GM06990 (cell line): ENCODE results near the gene POU3F1.
A peak's percentile ranks its signal among the peaks of the same experiment; 100 is the strongest.

Source experiments
- DNase-seq: peaks from one replicate; pipeline ENCODE4 v3.0.0-alpha.2; 2011; ENCODE audit not compliant: insufficient read length; ENCODE audit errors: extremely low read depth
- H3K27me3 ChIP-seq: replicated peaks from 2 replicates; pipeline ENCODE4 v1.6.0; 2011; ENCODE audit warnings: low read length; ENCODE audit not compliant: control insufficient read depth, insufficient read depth
- H3K36me3 ChIP-seq: 2 replicates; pipeline ENCODE4 v1.5.1; 2011; ENCODE audit warnings: low read length; ENCODE audit not compliant: control insufficient read depth, insufficient read depth
- H3K4me3 ChIP-seq: replicated peaks from 2 replicates; pipeline ENCODE4 v1.5.1; 2011; ENCODE audit warnings: low read depth, mild to moderate bottlenecking, control low read depth, low read length
- TF ChIP-seq, protein P1 (sequence below): IDR thresholded peaks from 2 replicates; pipeline ENCODE4 v1.5.1; 2011; ENCODE audit warnings: low read length, control low read depth, mild to moderate bottlenecking, inconsistent platforms; ENCODE audit not compliant: insufficient read depth, poor library complexity, severe bottlenecking

The POU3F1 gene

GRCh38 chr1:38027201-38028104 is 19.1 kb downstream of the POU3F1 start:
- DNase-seq: no peak
- TF ChIP-seq, protein P1, sequence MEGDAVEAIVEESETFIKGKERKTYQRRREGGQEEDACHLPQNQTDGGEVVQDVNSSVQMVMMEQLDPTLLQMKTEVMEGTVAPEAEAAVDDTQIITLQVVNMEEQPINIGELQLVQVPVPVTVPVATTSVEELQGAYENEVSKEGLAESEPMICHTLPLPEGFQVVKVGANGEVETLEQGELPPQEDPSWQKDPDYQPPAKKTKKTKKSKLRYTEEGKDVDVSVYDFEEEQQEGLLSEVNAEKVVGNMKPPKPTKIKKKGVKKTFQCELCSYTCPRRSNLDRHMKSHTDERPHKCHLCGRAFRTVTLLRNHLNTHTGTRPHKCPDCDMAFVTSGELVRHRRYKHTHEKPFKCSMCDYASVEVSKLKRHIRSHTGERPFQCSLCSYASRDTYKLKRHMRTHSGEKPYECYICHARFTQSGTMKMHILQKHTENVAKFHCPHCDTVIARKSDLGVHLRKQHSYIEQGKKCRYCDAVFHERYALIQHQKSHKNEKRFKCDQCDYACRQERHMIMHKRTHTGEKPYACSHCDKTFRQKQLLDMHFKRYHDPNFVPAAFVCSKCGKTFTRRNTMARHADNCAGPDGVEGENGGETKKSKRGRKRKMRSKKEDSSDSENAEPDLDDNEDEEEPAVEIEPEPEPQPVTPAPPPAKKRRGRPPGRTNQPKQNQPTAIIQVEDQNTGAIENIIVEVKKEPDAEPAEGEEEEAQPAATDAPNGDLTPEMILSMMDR: no peak
- H3K4me3 ChIP-seq: no peak overlapping the region
- peaks cover 9% of the 10 kb centered on the region; the same call in 1 of the 2 replicates for H3K36me3 ChIP-seq
- H3K27me3 ChIP-seq: no peaks in the 10 kb centered on the region

- no peaks in the 10 kb centered on the region for H3K27me3 ChIP-seq
- no peak overlapping the region for H3K4me3 ChIP-seq
- peaks cover 11% of the 10 kb centered on the region for H3K36me3 ChIP-seq
- TF ChIP-seq, protein P1: peak; percentile 78
- DNase-seq: no peak
Observed at GRCh38 chr1:38026592-38027200, 19.9 kb downstream of the POU3F1 start.

DNA sequence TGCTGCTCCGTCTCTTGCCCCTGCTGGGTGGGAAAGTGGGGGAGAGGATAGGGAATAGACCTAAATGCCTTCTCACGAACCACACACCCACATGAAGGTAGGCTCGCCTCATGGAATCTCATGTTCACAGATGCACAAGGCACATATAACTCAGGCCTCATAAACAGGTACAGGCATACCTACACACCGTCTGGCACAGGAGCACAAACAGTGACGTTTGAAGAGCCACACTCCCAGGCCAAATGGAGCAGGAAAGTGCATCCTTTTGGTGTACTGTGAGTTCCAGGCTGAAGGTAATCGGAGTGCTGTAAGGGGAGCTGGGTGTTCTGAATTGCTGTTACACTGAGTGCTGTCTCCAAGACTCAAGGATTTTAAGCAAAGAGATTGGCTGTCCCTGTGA is 20.9 kb downstream of the POU3F1 start:
- peaks cover 13% of the 10 kb centered on the region for H3K36me3 ChIP-seq
- no peak overlapping the region for H3K4me3 ChIP-seq
- TF ChIP-seq, protein P1: no peak
- DNase-seq: no peak
- no peaks in the 10 kb centered on the region for H3K27me3 ChIP-seq

DNA sequence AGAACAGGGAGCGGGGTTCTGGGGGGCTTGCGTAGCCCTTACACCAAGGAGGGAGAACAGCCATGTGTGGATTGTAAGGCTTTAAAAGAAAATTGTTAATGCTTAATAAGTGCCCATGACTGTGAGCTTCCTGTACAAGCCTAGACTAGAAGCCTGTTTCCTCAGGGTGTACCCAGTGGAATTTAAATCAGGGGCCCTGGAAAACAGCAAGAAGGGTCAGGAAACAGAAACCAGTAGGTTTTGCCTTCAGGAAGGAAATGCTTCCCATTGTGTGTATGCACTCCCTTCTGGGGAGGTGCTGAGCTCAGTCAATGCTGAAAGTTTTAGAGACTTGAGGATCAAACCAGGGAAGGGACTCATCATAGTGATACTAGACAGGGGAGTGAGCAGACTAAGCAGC is 21.4 kb downstream of the POU3F1 start:
- Histone ChIP-seq H3K4me3 (no peak overlapping the region), H3K27me3 (no peaks in the 10 kb centered on the region), H3K36me3 (peaks cover 14% of the 10 kb centered on the region)
- DNase-seq: no peak
- TF ChIP-seq, protein P1: no peak

- H3K36me3 ChIP-seq: peaks cover 17% of the 10 kb centered on the region
- TF ChIP-seq, protein P1: no peak
- no peak overlapping the region for H3K4me3 ChIP-seq
- DNase-seq: no peak
- no peaks in the 10 kb centered on the region for H3K27me3 ChIP-seq
Observed at GRCh38 chr1:38022810-38023209, 23.8 kb downstream of the POU3F1 start.
